HepG2 (cell line): ENCODE measurements around the gene DUOXA2. TPM values are rescaled to one million over a fixed set of nuclear protein-coding genes. Genes with fewer than 3 reads are reported as not detected.

ENCODE experiments used
- ATAC-seq: fragments of 200-7000 bp; cut with Tn5 transposase; 3 replicates; pipeline ENCODE4 v1.9.1; 2020; ENCODE audit warnings: mild to moderate bottlenecking, moderate library complexity
- BruUV-seq: library from RNA; stranded (reverse); fragments of 400-500 nt; replicated peaks from 2 replicates; lab custom pipeline; 2021; lab: Mats Ljungman, UMichigan
- CTCF ChIA-PET: fragments of 300-600 bp; formaldehyde crosslinking; extraction: SDS; loops from one replicate; lab custom pipeline; 2021; ENCODE audit warnings: low total read pairs, inconsistent platforms, low intra/inter-chr PET ratio; lab: Yijun Ruan, JAX
- POLR2A ChIA-PET: fragments of 350-600 bp; sonication (Branson Sonifier 250); formaldehyde crosslinking; loops from one replicate; lab custom pipeline; 2020; ENCODE audit warnings: antibody characterized with exemption, inconsistent platforms; lab: Yijun Ruan, JAX
- DNase-seq: peaks from one replicate; pipeline ENCODE4 v3.0.0-alpha.2; 2015; ENCODE audit warnings: low spot score
- FAIRE-seq: peaks from 3 replicates; lab custom pipeline; 2011; peaks lifted over from hg19 to GRCh38; lab: Jason Lieb, UNC
- H2AFZ ChIP-seq: one replicate; pipeline ENCODE4 v1.6.1; 2011; ENCODE audit warnings: low read length, inconsistent platforms
- H3K27ac ChIP-seq: fragments of 300-600 bp; 3 replicates; pipeline ENCODE4 v1.8.0; 2011; ENCODE audit warnings: mixed run types, mild to moderate bottlenecking, mixed read lengths, low read length, inconsistent platforms; ENCODE audit not compliant: insufficient read depth; ENCODE audit errors: extremely low read length
- H3K27me3 ChIP-seq, 2 experiments: fragments of 200-600 bp in 1 of 2; 2 replicates in 1 of 2; 3 replicates in 1 of 2; pipeline versions ENCODE4 v1.6.0 to v1.8.0; 2011; ENCODE audit warnings: low read length in 2 of 2, mild to moderate bottlenecking in 2 of 2, moderate library complexity in 2 of 2, inconsistent platforms in 1 of 2; ENCODE audit not compliant: insufficient read depth in 2 of 2, control insufficient read depth in 1 of 2
- H3K36me3 ChIP-seq, 2 experiments: fragments of 200-600 bp in 1 of 2; replicated peaks in 1 of 2; 2 replicates in 1 of 2; 3 replicates in 1 of 2; pipeline versions ENCODE4 v1.5.1 to v1.8.0; 2011; ENCODE audit warnings: low read length in 2 of 2, inconsistent platforms in 1 of 2; ENCODE audit not compliant: insufficient read depth in 2 of 2, control insufficient read depth in 1 of 2
- H3K4me1 ChIP-seq: 2 replicates; pipeline ENCODE4 v1.5.1; 2012; ENCODE audit warnings: low read length, inconsistent platforms; ENCODE audit not compliant: insufficient read depth
- H3K4me2 ChIP-seq: 2 replicates; pipeline ENCODE4 v1.6.0; 2011; ENCODE audit warnings: low read depth, low read length, inconsistent platforms
- H3K4me3 ChIP-seq, 3 experiments: fragments of 200-600 bp in 1 of 3; sonication (generic), shearing (Covaris generic) in 1 of 3; replicated peaks in 1 of 3; 2 replicates each; pipeline ENCODE4 v1.5.1; 2011 to 2016; ENCODE audit warnings: low read length in 3 of 3, inconsistent platforms in 2 of 3, low read depth in 2 of 3, mild to moderate bottlenecking in 2 of 3, control low read depth in 1 of 3, mixed read lengths in 1 of 3; ENCODE audit not compliant: insufficient read depth in 1 of 3
- H3K79me2 ChIP-seq: one replicate; pipeline ENCODE4 v1.6.1; 2011; ENCODE audit warnings: low read length, inconsistent platforms; ENCODE audit not compliant: insufficient read depth
- H3K9ac ChIP-seq: 2 replicates; pipeline ENCODE4 v1.6.0; 2011; ENCODE audit warnings: mild to moderate bottlenecking, low read depth, low read length, inconsistent platforms; ENCODE audit not compliant: insufficient read depth
- H3K9me3 ChIP-seq: 2 replicates; pipeline ENCODE4 v1.5.1; 2012; ENCODE audit warnings: mild to moderate bottlenecking, low read length
- H4K20me1 ChIP-seq: 2 replicates; pipeline ENCODE4 v1.6.0; 2011; ENCODE audit warnings: inconsistent platforms, mild to moderate bottlenecking, low read length, moderate library complexity; ENCODE audit not compliant: insufficient read depth
- AGO1 ChIP-seq: fragments of 200-400 bp; formaldehyde crosslinking; IDR thresholded peaks from 2 replicates; pipeline ENCODE4 v1.6.1; 2017; ENCODE audit warnings: mild to moderate bottlenecking, low read depth, low read length, moderate library complexity; ENCODE audit not compliant: poor library complexity, severe bottlenecking
- AGO2 ChIP-seq: fragments of 200-400 bp; formaldehyde crosslinking; optimal IDR thresholded peaks from 2 replicates; pipeline ENCODE3; 2017; ENCODE audit warnings: mild to moderate bottlenecking, low read depth, low read length, moderate library complexity
- BCL6 ChIP-seq: IDR thresholded peaks from 2 replicates; pipeline ENCODE4 v1.6.1; 2016; ENCODE audit warnings: missing genetic modification reagents, missing compliant biosample characterization
- KLF9 ChIP-seq: IDR thresholded peaks from 2 replicates; pipeline ENCODE4 v1.6.1; 2016; ENCODE audit warnings: low read depth
- MEF2D ChIP-seq: sonication (generic); formaldehyde crosslinking; IDR thresholded peaks from 2 replicates; pipeline ENCODE4 v1.5.1; 2020; ENCODE audit warnings: mild to moderate bottlenecking, missing genetic modification reagents
- ZFX ChIP-seq: sonication (generic); formaldehyde crosslinking; IDR thresholded peaks from 2 replicates; pipeline ENCODE4 v1.4.0; 2020; ENCODE audit warnings: mild to moderate bottlenecking, low read depth, missing genetic modification reagents, moderate library complexity
- ZNF652 ChIP-seq: IDR thresholded peaks from 2 replicates; pipeline ENCODE4 v1.6.1; 2016; ENCODE audit warnings: low read depth, borderline replicate concordance
- ZNF713 ChIP-seq: sonication (generic); formaldehyde crosslinking; IDR thresholded peaks from 2 replicates; pipeline ENCODE4 v1.4.0; 2020; ENCODE audit warnings: mild to moderate bottlenecking, missing genetic modification reagents
- WGBS: methylation state at CpG from one replicate; pipeline ENCODE4 v1.1.6; 2017; ENCODE audit warnings: low lambda C conversion rate; 5-methylcytosine and 5-hydroxymethylcytosine counted together
- in situ Hi-C: cut with HindIII; loops from 2 replicates; pipeline ENCODE4 v1.10.0; 2017; ENCODE audit warnings: low pct_unique_long_range_greater_than_20kb; ENCODE audit not compliant: extremely low pct_ligation_motif_present
- intact Hi-C: fragments of 100-400 bp; cut with micrococcal nuclease; formaldehyde crosslinking; loops from one replicate; pipeline ENCODE4 v1.10.0; 2022; ENCODE audit not compliant: unreplicated experiment
- polyA plus RNA-seq, 8 experiments: library from polyadenylated mRNA; depleted of rRNA in 3 of 8; stranded (reverse) in 7 of 8; unstranded in 1 of 8; fragments of >200 nt; fragmentation: Illumina TruSeq in 4 of 8; extraction: Trizol in 4 of 8; gene quantifications; 2 replicates each; pipeline versions ENCODE4 v1.2.1 to v1.2.3, GENCODE V29; 2011 to 2016; ENCODE audit warnings: low read depth in 4 of 8, missing spikeins in 1 of 8, mixed read lengths in 1 of 8; ENCODE audit not compliant: insufficient read depth in 1 of 8
- total RNA-seq, 5 experiments: library from RNA; depleted of rRNA; stranded (reverse); fragments of >200 nt; fragmentation: Illumina TruSeq; extraction: Trizol; gene quantifications; 2 replicates each; pipeline ENCODE4 v1.2.3, GENCODE V29; 2016; ENCODE audit warnings: low read depth in 1 of 5
- TF ChIP-seq, protein P1 (sequence below): sonication (generic); formaldehyde crosslinking; IDR thresholded peaks from 2 replicates; pipeline ENCODE4 v1.5.0; 2020; ENCODE audit warnings: mild to moderate bottlenecking, missing genetic modification reagents

DUOXA2 gene
- total and polyA plus RNA-seq, 2 of the 13 experiments (the other 11 are each of a cell fraction or from before 2014, with no cell fraction given), result 0.32 TPM; not detected in 1

DNA sequence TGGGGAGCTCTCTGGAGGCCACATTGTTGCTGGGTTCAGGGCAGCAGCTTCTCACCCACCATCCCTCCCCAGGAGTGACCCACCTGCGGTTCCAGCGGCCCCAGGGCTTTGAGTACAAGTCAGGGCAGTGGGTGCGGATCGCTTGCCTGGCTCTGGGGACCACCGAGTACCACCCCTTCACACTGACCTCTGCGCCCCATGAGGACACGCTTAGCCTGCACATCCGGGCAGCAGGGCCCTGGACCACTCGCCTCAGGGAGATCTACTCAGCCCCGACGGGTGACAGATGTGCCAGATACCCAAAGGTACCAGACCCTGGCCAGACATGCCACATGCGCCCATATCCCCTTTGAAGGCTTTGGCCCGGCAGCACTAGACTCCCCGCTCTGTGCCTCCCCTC lies 47.5 kb downstream of the DUOXA2 start:
- in situ Hi-C loops, result loop anchor here (5.0 kb wide), 2 partner anchors 101 to 241 kb away; a partner anchor contains a TSS
- no peak overlapping the region for H3K4me2 ChIP-seq
- peak; percentile 51 for TF ChIP-seq AGO1
- TF ChIP-seq MEF2D, result no peak
- TF ChIP-seq ZFX (CRISPR knock-in tag), result no peak
- TF ChIP-seq, protein P1, sequence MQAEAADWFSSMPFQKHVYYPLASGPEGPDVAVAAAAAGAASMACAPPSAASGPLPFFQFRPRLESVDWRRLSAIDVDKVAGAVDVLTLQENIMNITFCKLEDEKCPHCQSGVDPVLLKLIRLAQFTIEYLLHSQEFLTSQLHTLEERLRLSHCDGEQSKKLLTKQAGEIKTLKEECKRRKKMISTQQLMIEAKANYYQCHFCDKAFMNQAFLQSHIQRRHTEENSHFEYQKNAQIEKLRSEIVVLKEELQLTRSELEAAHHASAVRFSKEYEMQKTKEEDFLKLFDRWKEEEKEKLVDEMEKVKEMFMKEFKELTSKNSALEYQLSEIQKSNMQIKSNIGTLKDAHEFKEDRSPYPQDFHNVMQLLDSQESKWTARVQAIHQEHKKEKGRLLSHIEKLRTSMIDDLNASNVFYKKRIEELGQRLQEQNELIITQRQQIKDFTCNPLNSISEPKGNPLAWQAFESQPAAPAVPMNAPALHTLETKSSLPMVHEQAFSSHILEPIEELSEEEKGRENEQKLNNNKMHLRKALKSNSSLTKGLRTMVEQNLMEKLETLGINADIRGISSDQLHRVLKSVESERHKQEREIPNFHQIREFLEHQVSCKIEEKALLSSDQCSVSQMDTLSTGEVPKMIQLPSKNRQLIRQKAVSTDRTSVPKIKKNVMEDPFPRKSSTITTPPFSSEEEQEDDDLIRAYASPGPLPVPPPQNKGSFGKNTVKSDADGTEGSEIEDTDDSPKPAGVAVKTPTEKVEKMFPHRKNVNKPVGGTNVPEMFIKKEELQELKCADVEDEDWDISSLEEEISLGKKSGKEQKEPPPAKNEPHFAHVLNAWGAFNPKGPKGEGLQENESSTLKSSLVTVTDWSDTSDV (CRISPR knock-in tag), result no peak
- TF ChIP-seq AGO2, result peak; percentile 60
- TF ChIP-seq BCL6 (CRISPR knock-in tag), result no peak
- no peak for TF ChIP-seq ZNF713 (CRISPR knock-in tag)
- no peak for TF ChIP-seq KLF9 (CRISPR knock-in tag)
- TF ChIP-seq ZNF652 (CRISPR knock-in tag), result no peak
- H3K4me3 ChIP-seq, result no peak overlapping the region
- no peak overlapping the region for H2AFZ ChIP-seq
- no peaks in the 10 kb centered on the region for H3K79me2 ChIP-seq
- FAIRE-seq (no peak), ATAC-seq (no peak), DNase-seq (no peak)
- intact Hi-C loops, result loop anchor here (2.0 to 5.0 kb wide), 3 partner anchors 39 to 296 kb away; a partner anchor contains a TSS
- no peaks in the 10 kb centered on the region for H3K36me3 ChIP-seq
- no peak overlapping the region for H3K9ac ChIP-seq
- no peaks in the 10 kb centered on the region for H3K27me3 ChIP-seq
- H3K27ac ChIP-seq, result no peak overlapping the region
- peaks cover 41% of the 10 kb centered on the region for H3K4me1 ChIP-seq
- POLR2A ChIA-PET, result no interaction called here
- no TSS peak for BruUV-seq
- H4K20me1 ChIP-seq, result no peaks in the 10 kb centered on the region
- H3K9me3 ChIP-seq, result no peaks in the 10 kb centered on the region
- CTCF ChIA-PET, result no interaction called here
- WGBS, result 68% methylated on average over 6 of the region's 14 CpGs
